Esophagus squamous epithelium (tissue), 4 donors: ENCODE measurements around the gene ST3GAL3.

Experiments used
- CTCF ChIP-seq, 6 experiments: fragments of 450-650 bp in 4 of 6; fragments of 200-600 bp in 2 of 6; sonication (generic) in 2 of 6; IDR thresholded peaks; one replicate each; pipeline ENCODE4 v1.5.1; 2016 to 2019; ENCODE audit warnings: antibody characterized with exemption in 6 of 6, mild to moderate bottlenecking in 4 of 6, moderate library complexity in 4 of 6
- POLR2A ChIP-seq, 4 donors: fragments of 450-650 bp; IDR thresholded peaks; one replicate each; pipeline ENCODE4 v1.6.1; 2017; ENCODE audit warnings: antibody characterized with exemption in 4 of 4, mild to moderate bottlenecking in 4 of 4, moderate library complexity in 3 of 4

GRCh38 chr1:43953361-43953760 lies 246.0 kb downstream of the ST3GAL3 start:
- TF ChIP-seq CTCF (IDR thresholded peaks at IDR 0.05) (no peak), POLR2A (IDR thresholded peaks at IDR 0.05) (no peak)
